Hepatocyte (in vitro differentiated cells): ENCODE results near the gene AUTS2. TPM values are rescaled to one million over a fixed set of nuclear protein-coding genes. Genes with fewer than 3 reads are reported as not detected.

Experiments used
- DNase-seq: peaks from one replicate; pipeline ENCODE4 v3.0.0-alpha.2; 2016; ENCODE audit warnings: low spot score
- H2AFZ ChIP-seq: fragments of 200-600 bp; sonication (generic); 2 replicates; pipeline ENCODE4 v1.6.0; 2016; ENCODE audit warnings: antibody characterized with exemption, mild to moderate bottlenecking
- H3K27ac ChIP-seq: fragments of 200-600 bp; sonication (generic); 2 replicates; pipeline ENCODE4 v1.5.1; 2016; ENCODE audit warnings: mild to moderate bottlenecking
- H3K27me3 ChIP-seq: fragments of 200-600 bp; sonication (generic); 2 replicates; pipeline ENCODE4 v1.6.1; 2016
- H3K36me3 ChIP-seq: fragments of 200-600 bp; sonication (generic); replicated peaks from 2 replicates; pipeline ENCODE4 v1.5.1; 2016; ENCODE audit warnings: low read depth; ENCODE audit not compliant: insufficient read depth
- H3K4me1 ChIP-seq: fragments of 200-600 bp; sonication (generic); 2 replicates; pipeline ENCODE4 v1.5.1; 2016; ENCODE audit warnings: mild to moderate bottlenecking, moderate library complexity; ENCODE audit not compliant: insufficient read depth
- H3K4me2 ChIP-seq: fragments of 200-600 bp; sonication (generic); 2 replicates; pipeline ENCODE4 v1.6.0; 2016
- H3K4me3 ChIP-seq: fragments of 200-600 bp; sonication (generic); 2 replicates; pipeline ENCODE4 v1.5.1; 2016; ENCODE audit warnings: mild to moderate bottlenecking
- H3K79me2 ChIP-seq: fragments of 200-600 bp; sonication (generic); 2 replicates; pipeline ENCODE4 v1.6.0; 2017; ENCODE audit warnings: mild to moderate bottlenecking
- H3K9me2 ChIP-seq: fragments of 200-600 bp; sonication (generic); replicated peaks from 2 replicates; pipeline ENCODE4 v1.6.0; 2017; ENCODE audit warnings: mild to moderate bottlenecking; ENCODE audit not compliant: insufficient read depth
- H3K9me3 ChIP-seq: fragments of 200-600 bp; sonication (generic); 2 replicates; pipeline ENCODE4 v1.5.1; 2016; ENCODE audit warnings: low read depth, mild to moderate bottlenecking
- H4K20me1 ChIP-seq: fragments of 200-600 bp; sonication (generic); 2 replicates; pipeline ENCODE4 v1.6.0; 2016; ENCODE audit warnings: mild to moderate bottlenecking; ENCODE audit not compliant: insufficient read depth, poor library complexity, severe bottlenecking
- EZH2 ChIP-seq: fragments of 200-600 bp; sonication (generic); IDR thresholded peaks from 2 replicates; pipeline ENCODE4 v1.6.1; 2016; ENCODE audit warnings: antibody characterized with exemption, mild to moderate bottlenecking, borderline replicate concordance
- EZH2phosphoT487 ChIP-seq: fragments of 200-600 bp; sonication (generic); IDR thresholded peaks from one replicate; pipeline ENCODE4 v1.6.1; 2018; ENCODE audit warnings: antibody characterized with exemption, mild to moderate bottlenecking, low read depth, moderate library complexity; ENCODE audit not compliant: unreplicated experiment, severe bottlenecking
- WGBS: methylation state at CpG from one replicate; pipeline ENCODE4 v1.1.6; 2016; ENCODE audit warnings: low lambda C conversion rate; ENCODE audit errors: missing lambda C conversion rate; 5-methylcytosine and 5-hydroxymethylcytosine counted together
- polyA plus RNA-seq: library from polyadenylated mRNA; unstranded; fragments of >200 nt; fragmentation: Nextera tagmentation; extraction: Ambion mirVana; gene quantifications from 2 replicates; pipeline ENCODE4 v1.2.1, GENCODE V29; 2016
- total RNA-seq: library from RNA; depleted of rRNA; stranded (reverse); fragments of >200 nt; gene quantifications from 2 replicates; pipeline ENCODE4 v1.2.3, GENCODE V29; 2014
- TF ChIP-seq, protein P1 (sequence below): fragments of 200-600 bp; sonication (generic); IDR thresholded peaks from 2 replicates; pipeline ENCODE4 v1.5.1; 2016; ENCODE audit warnings: antibody characterized with exemption, mild to moderate bottlenecking; ENCODE audit not compliant: poor library complexity

Gene AUTS2
- total and polyA plus RNA-seq, 2 experiments from 2014 or later = 34.4 to 40.9 TPM

DNA sequence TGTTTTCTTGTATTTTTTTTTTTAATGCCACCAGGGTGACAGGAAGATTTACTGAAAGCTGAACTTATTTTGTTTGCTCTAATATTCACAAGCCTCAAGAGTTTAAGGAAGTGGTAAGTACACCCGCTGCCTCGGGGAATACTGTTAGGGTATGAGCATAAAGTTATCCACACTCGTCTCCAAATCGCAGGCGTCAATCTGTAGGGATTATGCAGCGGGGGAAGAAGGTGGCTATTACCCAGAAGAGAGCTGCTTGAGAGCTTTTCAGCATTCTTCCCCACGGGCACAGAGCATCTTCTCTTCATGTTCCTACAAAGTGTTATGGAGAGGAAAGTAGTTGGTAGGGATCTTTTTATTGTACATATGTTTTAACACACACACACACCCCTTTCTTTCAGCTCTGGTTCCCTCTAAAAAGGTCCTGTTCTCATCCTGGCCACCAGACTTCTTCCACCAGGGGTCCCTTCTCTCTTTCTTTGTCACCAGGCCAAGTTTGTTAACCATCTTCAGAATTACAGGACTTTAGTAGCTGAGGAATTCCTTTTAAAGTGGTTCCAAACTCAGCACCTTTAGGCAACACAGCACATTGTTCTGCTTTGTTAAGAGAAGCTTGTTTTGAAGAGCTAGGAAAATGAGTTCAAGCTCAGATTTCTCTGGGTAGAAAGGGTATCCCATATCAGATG, 1122.1 kb downstream of the AUTS2 start:
- 56% methylated on average over 7 of the region's 7 CpGs for WGBS
- Histone ChIP-seq H3K27me3 (no peaks in the 10 kb centered on the region), H2AFZ (no peak overlapping the region), H3K9me2 (no peaks in the 10 kb centered on the region), H3K36me3 (no peaks in the 10 kb centered on the region), H3K79me2 (peaks cover 86% of the 10 kb centered on the region), H3K4me2 (no peak overlapping the region), H3K27ac (no peak overlapping the region), H3K9me3 (no peaks in the 10 kb centered on the region), H3K4me3 (no peak overlapping the region), H3K4me1 (peaks cover 5% of the 10 kb centered on the region), H4K20me1 (peaks cover 56% of the 10 kb centered on the region)
- TF ChIP-seq, protein P1, sequence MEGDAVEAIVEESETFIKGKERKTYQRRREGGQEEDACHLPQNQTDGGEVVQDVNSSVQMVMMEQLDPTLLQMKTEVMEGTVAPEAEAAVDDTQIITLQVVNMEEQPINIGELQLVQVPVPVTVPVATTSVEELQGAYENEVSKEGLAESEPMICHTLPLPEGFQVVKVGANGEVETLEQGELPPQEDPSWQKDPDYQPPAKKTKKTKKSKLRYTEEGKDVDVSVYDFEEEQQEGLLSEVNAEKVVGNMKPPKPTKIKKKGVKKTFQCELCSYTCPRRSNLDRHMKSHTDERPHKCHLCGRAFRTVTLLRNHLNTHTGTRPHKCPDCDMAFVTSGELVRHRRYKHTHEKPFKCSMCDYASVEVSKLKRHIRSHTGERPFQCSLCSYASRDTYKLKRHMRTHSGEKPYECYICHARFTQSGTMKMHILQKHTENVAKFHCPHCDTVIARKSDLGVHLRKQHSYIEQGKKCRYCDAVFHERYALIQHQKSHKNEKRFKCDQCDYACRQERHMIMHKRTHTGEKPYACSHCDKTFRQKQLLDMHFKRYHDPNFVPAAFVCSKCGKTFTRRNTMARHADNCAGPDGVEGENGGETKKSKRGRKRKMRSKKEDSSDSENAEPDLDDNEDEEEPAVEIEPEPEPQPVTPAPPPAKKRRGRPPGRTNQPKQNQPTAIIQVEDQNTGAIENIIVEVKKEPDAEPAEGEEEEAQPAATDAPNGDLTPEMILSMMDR = no peak
- TF ChIP-seq EZH2phosphoT487 (no peak), EZH2 (no peak)
- DNase-seq = no peak

DNA sequence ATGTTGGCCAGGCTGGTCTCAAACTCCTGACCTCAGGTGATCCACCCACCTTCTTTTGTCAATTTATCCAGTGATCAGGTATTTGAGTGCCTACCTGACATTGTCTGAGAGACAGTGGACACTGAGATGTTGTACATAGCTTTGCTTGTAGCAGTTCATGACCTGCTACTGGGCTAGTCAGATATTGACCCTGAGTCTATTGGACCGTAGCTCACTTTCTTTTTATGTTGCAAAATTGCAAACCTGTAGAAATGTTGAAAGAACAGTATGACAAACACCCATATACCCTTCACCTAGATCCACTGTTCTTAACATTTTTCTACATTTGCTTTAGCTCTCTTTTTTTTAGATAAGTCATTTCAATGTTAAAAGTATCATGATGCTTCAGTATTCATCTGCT, 1123.2 kb downstream of the AUTS2 start:
- H3K4me2 ChIP-seq = no peak overlapping the region
- DNase-seq = no peak
- H3K4me3 ChIP-seq = no peak overlapping the region
- H3K79me2 ChIP-seq = peaks cover 88% of the 10 kb centered on the region
- peaks cover 56% of the 10 kb centered on the region for H4K20me1 ChIP-seq
- no peaks in the 10 kb centered on the region for H3K36me3 ChIP-seq
- no peaks in the 10 kb centered on the region for H3K9me3 ChIP-seq
- 88% methylated on average over 1 of the region's 1 CpG for WGBS
- TF ChIP-seq EZH2 = no peak
- TF ChIP-seq, protein P1 = no peak
- no peak for TF ChIP-seq EZH2phosphoT487
- peaks cover 5% of the 10 kb centered on the region for H3K4me1 ChIP-seq
- no peak overlapping the region for H2AFZ ChIP-seq
- no peak overlapping the region for H3K27ac ChIP-seq
- no peaks in the 10 kb centered on the region for H3K9me2 ChIP-seq
- H3K27me3 ChIP-seq = no peaks in the 10 kb centered on the region

DNA sequence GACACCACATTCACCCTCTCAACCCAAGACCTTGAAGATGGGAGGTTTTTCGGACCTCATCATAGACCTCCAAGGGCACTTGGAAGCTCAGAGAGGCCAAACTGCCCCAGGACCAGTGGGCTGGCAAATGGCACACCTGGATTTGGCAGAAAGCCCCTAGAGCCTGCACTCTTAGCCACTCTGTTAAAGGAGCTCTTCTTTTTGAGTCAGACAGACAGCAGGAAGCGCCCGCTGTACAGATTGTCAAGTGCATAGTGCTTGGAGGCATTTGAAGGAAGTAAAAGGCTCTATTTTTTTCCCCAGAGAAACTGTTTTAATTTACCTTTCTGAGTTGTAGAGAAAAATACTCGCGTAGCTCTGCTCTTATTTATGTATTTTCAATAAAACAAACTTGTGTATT, 1125.1 kb downstream of the AUTS2 start:
- Histone ChIP-seq H3K27ac (no peak overlapping the region), H3K4me1 (peaks cover 5% of the 10 kb centered on the region), H3K4me2 (no peak overlapping the region), H3K79me2 (peaks cover 88% of the 10 kb centered on the region), H3K9me3 (no peaks in the 10 kb centered on the region), H4K20me1 (peaks cover 59% of the 10 kb centered on the region), H3K27me3 (no peaks in the 10 kb centered on the region), H3K9me2 (no peaks in the 10 kb centered on the region), H3K4me3 (no peak overlapping the region), H2AFZ (no peak overlapping the region), H3K36me3 (no peaks in the 10 kb centered on the region)
- WGBS = 96% methylated on average over 5 of the region's 5 CpGs
- TF ChIP-seq, protein P1 = no peak
- no peak for TF ChIP-seq EZH2phosphoT487
- no peak for TF ChIP-seq EZH2
- DNase-seq = no peak
